HG02763 (cell line): ENCODE results near the gene TRIM28.
A peak's percentile ranks its signal among the peaks of the same experiment; 100 is the strongest.
"Not testable (repeated sequence)": the region's sequence is repeated elsewhere in the genome, so short reads cannot be mapped to it uniquely, and the experiment has no call there.

Source experiments
- ATAC-seq: cut with Tn5 transposase; IDR thresholded peaks from one replicate; pipeline ENCODE4 v1.9.1; 2021; ENCODE audit warnings: mild to moderate bottlenecking, moderate library complexity; ENCODE audit not compliant: unreplicated experiment

TRIM28 gene

GRCh38 chr19:58573658-58574164 lies 29.8 kb downstream of the TRIM28 start:
- no peak for ATAC-seq

GRCh38 chr19:58575183-58576041 lies 31.5 kb downstream of the TRIM28 start:
- peak; percentile 37 for ATAC-seq

- not testable (repeated sequence) for ATAC-seq
Observed at GRCh38 chr19:58577581-58577980, 33.7 kb downstream of the TRIM28 start.

- ATAC-seq: no peak
Observed at GRCh38 chr19:58578012-58578925, 34.4 kb downstream of the TRIM28 start.

- no peak for ATAC-seq
Observed at GRCh38 chr19:58579473-58580142, 35.7 kb downstream of the TRIM28 start.

GRCh38 chr19:58581227-58582141 lies 37.6 kb downstream of the TRIM28 start:
- peak; percentile 72 for ATAC-seq

- no peak for ATAC-seq
Observed at GRCh38 chr19:58582985-58583384, 39.1 kb downstream of the TRIM28 start.

- no peak for ATAC-seq
Observed at GRCh38 chr19:58584498-58585441, 40.9 kb downstream of the TRIM28 start.

- ATAC-seq: no peak
Observed at GRCh38 chr19:58585442-58586132, 41.7 kb downstream of the TRIM28 start.

GRCh38 chr19:58586133-58586765 lies 42.4 kb downstream of the TRIM28 start:
- ATAC-seq: no peak
